IPS-15b (cell line): Measurements from ENCODE around the gene PLCG2.

ENCODE experiments used
- H3K27me3 ChIP-seq: one replicate; pipeline ENCODE4 v1.6.1; 2013; ENCODE audit warnings: low read length; ENCODE audit not compliant: control insufficient read depth, insufficient read depth
- H3K36me3 ChIP-seq: one replicate; pipeline ENCODE4 v1.6.1; 2013; ENCODE audit warnings: low read length; ENCODE audit not compliant: control insufficient read depth, insufficient read depth
- H3K4me1 ChIP-seq: one replicate; pipeline ENCODE4 v1.6.1; 2013; ENCODE audit warnings: mild to moderate bottlenecking, low read length; ENCODE audit not compliant: control insufficient read depth, insufficient read depth
- H3K4me3 ChIP-seq: one replicate; pipeline ENCODE4 v1.5.1; 2013; ENCODE audit warnings: low read depth, low read length
- H3K9ac ChIP-seq: one replicate; pipeline ENCODE4 v1.6.1; 2013; ENCODE audit warnings: low read depth, mild to moderate bottlenecking, low read length
- H3K9me3 ChIP-seq: one replicate; pipeline ENCODE4 v1.6.1; 2013; ENCODE audit warnings: mild to moderate bottlenecking, low read length; ENCODE audit not compliant: control insufficient read depth, insufficient read depth

PLCG2 gene

GRCh38 chr16:81778861-81779535 lies at the start of gene PLCG2:
Gene PLCG2 (plus strand): TSS chr16:81779291. CDS start chr16:81785990, 6,699 bp downstream.
- no peak within 1 kb of the TSS for H3K9ac ChIP-seq
- H3K36me3 ChIP-seq: no peaks in the 10 kb centered on the region
- H3K9me3 ChIP-seq: no peaks in the 10 kb centered on the region
- H3K4me3 ChIP-seq: peak within 1 kb of the TSS; percentile 69
- H3K4me1 ChIP-seq: no peaks in the 10 kb centered on the region
- H3K27me3 ChIP-seq: peaks cover 46% of the 10 kb centered on the region

- Histone ChIP-seq H3K36me3 (no peaks in the 10 kb centered on the region), H3K9me3 (no peaks in the 10 kb centered on the region), H3K27me3 (no peaks in the 10 kb centered on the region), H3K4me3 (peak overlapping the region; percentile 39), H3K4me1 (peaks cover 3% of the 10 kb centered on the region), H3K9ac (no peak overlapping the region)
Observed at GRCh38 chr16:81729451-81729850, 49.6 kb upstream of the PLCG2 start.

GRCh38 chr16:81730090-81731051 lies 48.7 kb upstream of the PLCG2 start:
- Histone ChIP-seq H3K27me3 (no peaks in the 10 kb centered on the region), H3K4me1 (peaks cover 3% of the 10 kb centered on the region), H3K4me3 (peak overlapping the region; percentile 66), H3K36me3 (no peaks in the 10 kb centered on the region), H3K9ac (no peak overlapping the region), H3K9me3 (no peaks in the 10 kb centered on the region)

- H3K36me3 ChIP-seq: no peaks in the 10 kb centered on the region
- no peak overlapping the region for H3K9ac ChIP-seq
- H3K9me3 ChIP-seq: no peaks in the 10 kb centered on the region
- no peaks in the 10 kb centered on the region for H3K27me3 ChIP-seq
- no peak overlapping the region for H3K4me3 ChIP-seq
- peaks cover 3% of the 10 kb centered on the region for H3K4me1 ChIP-seq
Observed at GRCh38 chr16:81731649-81732048, 47.4 kb upstream of the PLCG2 start.

- Histone ChIP-seq H3K9me3 (no peaks in the 10 kb centered on the region), H3K9ac (no peak overlapping the region)
Observed at GRCh38 chr16:81732699-81733098, 46.4 kb upstream of the PLCG2 start.

GRCh38 chr16:81733295-81733694 lies 45.8 kb upstream of the PLCG2 start:
- Histone ChIP-seq H3K9ac (no peak overlapping the region), H3K4me3 (no peak overlapping the region)

More at GRCh38 chr16:81732699-81733098, 46.4 kb upstream of the PLCG2 start:
- no peak overlapping the region for H3K4me3 ChIP-seq
- H3K27me3 ChIP-seq: no peaks in the 10 kb centered on the region
- H3K4me1 ChIP-seq: peaks cover 3% of the 10 kb centered on the region
- no peaks in the 10 kb centered on the region for H3K36me3 ChIP-seq

GRCh38 chr16:81734632-81735434 lies 44.3 kb upstream of the PLCG2 start:
- Histone ChIP-seq H3K4me3 (no peak overlapping the region), H3K27me3 (no peaks in the 10 kb centered on the region), H3K4me1 (peaks cover 5% of the 10 kb centered on the region), H3K9ac (no peak overlapping the region), H3K9me3 (no peaks in the 10 kb centered on the region), H3K36me3 (no peaks in the 10 kb centered on the region)

More at GRCh38 chr16:81733295-81733694, 45.8 kb upstream of the PLCG2 start:
- Histone ChIP-seq H3K9me3 (no peaks in the 10 kb centered on the region), H3K27me3 (no peaks in the 10 kb centered on the region), H3K36me3 (no peaks in the 10 kb centered on the region), H3K4me1 (peaks cover 5% of the 10 kb centered on the region)

GRCh38 chr16:81737885-81738536 lies 41.1 kb upstream of the PLCG2 start:
- Histone ChIP-seq H3K4me1 (peaks cover 3% of the 10 kb centered on the region), H3K36me3 (no peaks in the 10 kb centered on the region), H3K27me3 (no peaks in the 10 kb centered on the region), H3K9ac (no peak overlapping the region), H3K9me3 (no peaks in the 10 kb centered on the region), H3K4me3 (no peak overlapping the region)

GRCh38 chr16:81738783-81739496 lies 40.2 kb upstream of the PLCG2 start:
- no peaks in the 10 kb centered on the region for H3K9me3 ChIP-seq
- no peak overlapping the region for H3K4me3 ChIP-seq
- no peaks in the 10 kb centered on the region for H3K27me3 ChIP-seq
- H3K9ac ChIP-seq: no peak overlapping the region
- H3K36me3 ChIP-seq: no peaks in the 10 kb centered on the region
- peaks cover 3% of the 10 kb centered on the region for H3K4me1 ChIP-seq

GRCh38 chr16:81739503-81739902 lies 39.6 kb upstream of the PLCG2 start:
- Histone ChIP-seq H3K4me3 (no peak overlapping the region), H3K36me3 (no peaks in the 10 kb centered on the region), H3K4me1 (peaks cover 3% of the 10 kb centered on the region), H3K9me3 (no peaks in the 10 kb centered on the region), H3K9ac (no peak overlapping the region), H3K27me3 (no peaks in the 10 kb centered on the region)
